ENCODE data around the gene ANAPC16.
"Not testable (repeated sequence)": the region's sequence is repeated elsewhere in the genome, so short reads cannot be mapped to it uniquely, and the experiment has no call there.

Gene ANAPC16

DNA sequence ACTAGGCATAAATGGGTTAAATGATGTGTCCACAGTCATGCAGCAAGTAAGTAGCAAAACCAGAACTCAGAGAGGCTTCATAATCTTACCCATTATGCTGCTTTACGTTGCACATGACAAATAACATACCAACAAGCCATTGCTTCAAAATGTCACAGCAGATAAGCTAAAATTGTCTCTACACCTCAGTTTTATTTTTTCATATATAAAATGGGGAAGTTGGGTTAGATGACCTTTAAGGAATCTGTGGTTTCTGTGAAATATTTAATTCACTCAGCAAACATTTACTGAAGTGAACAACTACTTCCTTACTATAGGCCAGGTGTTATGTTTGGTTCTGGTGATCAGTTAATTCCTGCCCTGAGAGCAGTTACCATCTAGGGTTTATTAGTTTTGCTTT is 2.5 kb downstream of the ANAPC16 start:
- DNase-seq: no peak

DNA sequence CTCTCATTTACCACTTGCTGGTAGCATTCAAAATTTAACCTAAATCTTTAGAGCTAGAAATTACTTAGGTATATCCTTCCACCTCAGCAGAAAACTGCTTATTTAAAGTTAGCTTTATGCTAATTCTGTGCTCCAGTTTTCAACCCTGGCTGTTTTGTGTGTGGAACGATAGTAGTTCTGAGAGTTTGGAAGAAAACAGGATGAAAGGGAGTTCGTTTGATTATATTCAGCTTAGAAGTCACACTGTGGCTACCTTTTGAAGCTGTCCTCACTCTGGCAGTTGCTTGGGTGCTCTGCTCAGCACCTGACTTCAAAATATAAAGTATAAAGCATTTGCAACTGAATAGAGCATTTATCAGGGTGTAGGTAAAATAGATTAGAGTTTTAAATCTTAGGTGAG is 2.9 kb downstream of the ANAPC16 start:
- no peak for DNase-seq

DNA sequence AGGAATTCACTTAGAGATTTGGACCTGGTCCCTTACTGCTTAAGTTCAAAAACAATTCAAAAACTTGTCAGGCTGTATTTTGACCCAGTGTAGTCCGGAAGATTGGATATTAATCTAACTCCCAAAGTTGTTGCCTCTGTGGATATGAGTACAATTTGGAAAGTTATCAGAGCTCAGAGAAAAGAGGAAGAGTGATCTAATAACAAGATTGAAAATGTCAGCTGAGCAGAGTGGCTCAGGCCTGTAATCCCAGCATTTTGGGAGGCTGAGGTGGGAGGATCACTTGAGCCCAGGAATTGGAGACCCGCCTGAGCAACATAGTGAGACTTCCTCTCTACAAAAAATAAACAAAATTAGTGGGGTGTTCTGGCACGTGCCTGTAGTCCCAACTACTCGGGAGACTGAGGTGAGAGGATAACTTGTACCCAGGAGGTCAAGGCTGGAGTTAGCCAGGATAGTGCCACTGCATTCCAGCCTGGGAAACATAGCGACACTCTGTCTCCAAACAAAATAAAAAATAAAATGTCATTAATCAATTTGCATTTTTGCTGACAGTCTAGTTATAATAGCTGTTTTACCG is 3.5 kb downstream of the ANAPC16 start:
- DNase-seq: no peak

DNA sequence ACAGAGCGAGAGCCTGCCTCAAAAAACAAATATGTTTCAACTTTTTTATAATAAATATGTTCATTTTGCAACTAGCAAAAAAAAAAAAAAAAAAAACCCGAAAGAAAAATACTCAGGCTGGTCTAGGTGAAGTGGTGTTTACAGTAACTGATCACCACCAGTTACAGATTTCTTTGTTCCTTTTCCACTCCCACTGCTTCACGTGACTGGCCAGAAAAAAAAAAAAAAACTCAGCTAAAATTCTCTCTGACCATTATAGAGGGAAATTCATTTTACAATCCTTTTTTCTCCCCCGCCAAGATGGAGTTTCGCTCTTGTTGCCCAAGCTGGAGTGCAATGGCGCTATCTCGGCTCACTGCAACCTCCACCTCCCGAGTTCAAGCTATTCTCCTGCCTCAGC is 4.8 kb downstream of the ANAPC16 start:
- DNase-seq: no peak

DNA sequence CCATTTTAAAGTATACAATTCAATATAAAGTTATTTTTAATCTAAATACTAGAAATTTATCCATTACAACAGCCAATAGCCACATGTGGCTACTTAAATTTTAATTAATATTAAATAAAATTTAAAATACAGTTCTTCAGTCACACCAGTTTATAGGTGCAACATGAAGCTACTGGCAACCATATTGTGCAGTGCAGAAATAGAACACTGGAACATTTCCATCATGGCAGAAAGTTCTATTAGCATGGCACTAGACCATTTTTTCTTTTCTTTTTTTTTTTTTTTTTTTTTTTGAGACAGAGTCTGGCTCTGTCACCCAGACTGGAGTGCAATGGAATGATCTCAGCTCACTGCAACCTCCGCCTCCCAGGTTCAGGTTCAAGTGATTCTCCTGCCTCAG is 5.5 kb downstream of the ANAPC16 start:
- DNase-seq: no peak

DNA sequence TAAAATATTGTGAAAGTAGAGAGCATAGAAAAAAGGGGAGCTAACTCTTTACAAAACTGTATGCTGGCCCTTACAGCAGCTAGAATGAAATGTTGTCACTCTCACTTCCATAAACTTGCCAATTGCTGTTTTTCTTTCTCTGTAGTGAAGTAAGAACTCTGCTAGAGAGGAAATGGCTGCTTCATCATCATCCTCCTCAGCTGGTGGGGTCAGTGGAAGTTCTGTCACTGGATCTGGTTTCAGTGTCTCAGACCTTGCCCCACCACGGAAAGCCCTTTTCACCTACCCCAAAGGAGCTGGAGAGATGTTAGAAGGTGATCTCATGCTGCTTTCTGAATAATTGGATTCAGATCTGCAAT is 7.9 kb downstream of the ANAPC16 start:
- no peak for DNase-seq

DNA sequence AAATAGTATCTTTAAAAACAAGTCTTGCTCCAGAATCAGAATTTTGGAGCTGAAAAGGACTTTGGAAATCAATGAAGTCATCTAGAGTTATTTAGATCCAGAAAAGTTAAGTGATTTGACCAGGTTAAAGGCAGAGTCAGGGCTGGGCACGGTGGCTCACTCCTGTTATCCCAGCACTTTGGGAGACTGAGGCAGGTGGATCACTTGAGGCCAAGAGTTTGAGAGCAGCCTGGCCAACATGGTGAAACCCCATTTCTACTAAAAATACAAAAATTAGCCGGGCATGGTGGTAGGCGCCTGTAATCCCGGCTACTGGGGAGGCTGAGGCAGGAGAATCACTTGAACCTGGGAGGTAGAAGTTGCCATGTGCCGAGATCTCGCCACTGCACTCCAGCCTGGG is 8.4 kb downstream of the ANAPC16 start:
- not testable (repeated sequence) for DNase-seq

DNA sequence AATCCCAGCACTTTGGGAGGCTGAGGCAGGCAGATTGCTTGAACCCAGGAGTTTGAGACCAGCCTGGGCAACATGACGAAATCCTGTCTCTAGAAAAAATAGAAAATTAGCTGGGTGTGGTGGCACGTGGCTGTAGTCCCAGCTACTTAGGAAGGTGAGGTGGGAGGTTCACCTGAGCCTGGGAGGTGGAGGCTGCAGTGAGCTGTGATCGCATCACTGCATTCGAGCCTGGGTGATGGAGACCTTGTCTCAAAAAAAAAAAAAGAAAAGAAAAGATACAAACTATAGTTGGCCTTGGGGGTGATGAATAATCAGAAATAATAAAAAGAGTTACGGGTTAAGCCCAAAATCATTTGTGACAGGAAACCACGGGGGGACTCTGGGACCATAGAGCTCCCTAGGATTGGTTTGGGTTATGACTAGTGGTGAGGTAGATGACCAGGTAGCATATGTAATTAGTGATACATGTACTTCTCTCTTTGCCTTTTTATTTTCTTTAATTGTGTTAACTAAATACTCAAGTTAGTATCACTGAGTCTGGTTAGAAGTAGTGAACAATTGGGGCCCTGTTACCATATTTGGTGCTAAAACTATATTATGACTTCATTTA is 10.7 kb downstream of the ANAPC16 start:
- no peak for DNase-seq

DNA sequence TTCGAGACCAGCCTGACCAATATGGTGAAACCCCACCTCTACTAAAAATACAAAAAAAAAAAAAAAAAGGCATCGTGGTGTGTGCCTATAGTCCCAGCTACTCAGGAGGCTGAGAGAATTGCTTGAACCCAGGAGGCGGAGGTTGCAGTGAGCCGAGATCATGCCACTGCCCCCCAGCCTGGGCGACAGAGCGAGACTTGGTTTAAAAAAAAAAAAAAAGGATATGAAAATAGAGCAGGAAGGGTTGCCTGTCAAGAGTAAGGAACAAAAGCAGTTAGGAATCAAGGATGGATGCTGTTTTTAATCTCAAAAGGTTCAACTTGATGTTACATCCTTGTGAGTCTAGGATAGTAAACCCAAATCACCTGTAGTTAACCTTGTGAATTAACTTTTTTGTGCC is 12.0 kb downstream of the ANAPC16 start:
- DNase-seq: no peak

DNA sequence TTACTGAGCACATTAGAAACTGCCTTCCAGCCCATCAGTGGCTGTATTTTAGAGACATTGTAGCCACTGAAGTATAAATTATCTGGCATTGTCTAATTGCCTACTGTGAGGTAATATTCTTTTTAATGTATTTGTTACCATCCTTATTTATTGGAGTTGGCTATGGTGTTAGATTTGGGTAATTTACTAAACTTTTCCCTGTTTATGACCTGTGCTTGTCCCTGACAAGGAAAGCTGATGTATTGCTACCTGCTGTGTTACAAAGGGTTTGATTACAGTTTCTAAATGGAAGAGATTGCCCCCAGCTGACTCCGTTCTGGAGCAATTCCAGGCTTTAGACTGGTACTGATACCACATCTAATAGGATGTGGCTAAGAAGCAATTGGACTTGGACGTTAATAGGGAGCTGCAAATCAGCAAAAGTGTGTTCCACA is 12.5 kb downstream of the ANAPC16 start:
- peak in 1 of 2 experiments; percentile 63 for DNase-seq

DNA sequence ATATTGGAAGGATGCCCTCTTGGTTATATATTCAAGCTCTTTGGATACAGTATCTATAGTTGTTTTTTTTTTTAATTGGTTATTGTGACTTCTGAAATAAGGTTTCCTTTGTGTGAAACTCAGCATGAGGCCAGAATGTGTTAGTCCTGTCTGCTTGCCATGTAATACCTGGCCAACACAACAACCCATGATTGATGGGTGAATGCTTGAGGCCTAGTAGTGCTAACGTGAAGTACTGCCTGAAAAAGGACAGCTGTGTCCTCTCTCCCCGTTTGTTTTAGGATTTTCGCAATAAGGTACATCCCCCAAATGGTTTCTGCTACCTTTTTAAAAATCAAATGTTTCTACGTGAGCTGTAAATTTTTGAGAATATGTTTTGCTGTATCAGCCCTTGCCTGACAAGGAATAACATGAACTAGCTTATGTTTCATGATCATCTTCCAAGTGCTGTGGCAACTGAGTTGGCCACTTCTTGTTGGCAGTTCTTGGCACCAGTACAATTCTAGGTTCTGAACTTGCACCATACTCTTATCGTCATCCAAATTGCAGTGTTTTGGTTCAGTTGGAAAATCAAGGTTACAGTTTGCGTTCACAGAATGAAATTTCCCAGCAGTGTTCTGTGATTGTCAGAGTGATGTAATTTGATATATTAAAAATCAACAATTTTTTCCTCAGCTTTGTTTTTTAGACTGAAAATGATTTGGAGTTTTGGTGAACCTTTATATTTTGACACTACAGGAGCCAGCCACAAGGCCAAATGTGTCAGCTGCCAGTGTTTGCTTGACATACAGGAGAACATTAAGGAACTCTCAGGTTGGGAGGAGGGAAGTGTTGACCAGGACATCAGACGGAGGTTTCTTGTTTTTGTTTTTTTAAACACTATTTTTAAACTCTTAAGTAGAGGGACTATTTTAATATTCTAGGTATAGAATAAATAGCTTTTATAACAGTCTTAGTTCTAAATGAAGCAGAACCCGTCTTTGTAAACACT is 13.7 kb downstream of the ANAPC16 start:
- DNase-seq: peak in 1 of 2 experiments; percentile 51

DNA sequence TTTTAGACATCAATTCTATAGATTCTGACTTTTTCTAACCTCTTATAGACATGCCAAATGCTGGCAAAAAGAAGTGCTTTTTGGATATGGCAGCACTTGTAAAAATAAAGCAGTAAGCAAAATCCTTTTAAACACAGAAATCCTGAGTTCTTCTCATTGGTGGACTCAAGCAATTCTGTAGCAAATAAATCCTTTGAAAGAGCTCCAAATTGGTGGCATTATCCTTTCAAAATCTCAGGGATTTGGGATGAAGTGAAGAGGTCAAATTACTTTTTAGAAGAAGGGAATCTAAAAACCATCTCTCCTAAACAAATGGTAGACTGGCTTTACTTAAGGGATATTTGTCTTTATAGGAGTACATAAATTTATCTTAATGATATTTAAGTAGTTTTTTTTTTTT is 17.8 kb downstream of the ANAPC16 start:
- no peak for DNase-seq

DNA sequence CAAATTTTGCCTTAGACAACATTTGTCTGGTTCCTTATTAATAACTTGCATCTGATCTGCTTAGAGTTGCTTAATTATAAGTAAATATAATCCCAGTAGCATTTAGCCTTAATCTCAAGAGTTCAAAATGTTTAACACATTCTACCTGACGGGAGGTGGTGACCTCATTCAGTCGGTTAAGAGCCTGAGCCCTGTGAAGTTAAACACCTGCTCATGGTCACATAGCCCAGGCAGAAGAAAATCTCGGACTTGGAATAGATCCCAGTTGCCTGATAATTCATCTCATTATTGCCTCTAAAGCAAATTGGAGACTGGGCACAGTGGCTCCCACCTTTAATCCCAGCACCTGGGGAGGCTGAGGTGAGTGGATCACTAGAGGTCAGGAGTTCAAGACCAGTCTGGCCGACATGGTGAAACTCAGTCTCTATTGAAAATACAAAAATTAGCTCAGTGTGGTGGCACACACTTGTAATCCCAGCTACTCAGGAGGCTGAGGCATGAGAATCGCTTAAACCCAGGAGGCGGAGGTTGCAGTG is 18.8 kb downstream of the ANAPC16 start:
- no peak for DNase-seq

DNA sequence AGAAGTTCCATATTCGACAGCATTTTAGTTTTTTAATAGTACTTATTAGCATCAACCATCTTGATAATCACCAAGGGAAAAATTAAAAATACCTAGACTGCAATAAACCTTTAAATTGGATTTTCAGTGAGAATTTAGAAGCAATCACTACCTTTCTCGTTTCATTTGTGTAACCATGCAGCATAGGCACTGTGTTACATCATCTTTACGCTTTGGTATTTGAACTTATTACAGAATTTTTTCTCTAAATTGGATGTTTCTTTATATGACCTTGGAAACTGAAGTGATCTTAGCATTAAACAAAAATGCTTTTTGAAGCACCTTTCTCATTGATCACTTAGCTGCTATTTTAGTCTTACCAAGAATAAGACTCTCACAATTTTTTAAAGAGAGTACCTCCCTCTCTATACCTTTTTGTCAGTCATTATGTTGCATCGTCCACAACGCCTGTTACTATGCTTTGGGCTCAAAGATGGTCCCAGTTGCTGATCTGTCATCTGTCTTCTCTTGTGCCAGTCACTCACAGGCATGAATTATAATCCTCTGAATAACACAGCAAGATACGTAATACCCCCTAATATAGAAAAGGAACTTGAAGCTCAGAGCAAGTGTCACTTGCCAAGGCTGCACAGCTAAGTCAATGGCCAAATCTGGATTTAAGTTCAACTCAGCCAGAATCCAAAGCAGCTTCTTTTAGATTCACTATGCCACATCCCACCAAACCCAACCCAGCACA is 19.9 kb downstream of the ANAPC16 start:
- DNase-seq: no peak

DNA sequence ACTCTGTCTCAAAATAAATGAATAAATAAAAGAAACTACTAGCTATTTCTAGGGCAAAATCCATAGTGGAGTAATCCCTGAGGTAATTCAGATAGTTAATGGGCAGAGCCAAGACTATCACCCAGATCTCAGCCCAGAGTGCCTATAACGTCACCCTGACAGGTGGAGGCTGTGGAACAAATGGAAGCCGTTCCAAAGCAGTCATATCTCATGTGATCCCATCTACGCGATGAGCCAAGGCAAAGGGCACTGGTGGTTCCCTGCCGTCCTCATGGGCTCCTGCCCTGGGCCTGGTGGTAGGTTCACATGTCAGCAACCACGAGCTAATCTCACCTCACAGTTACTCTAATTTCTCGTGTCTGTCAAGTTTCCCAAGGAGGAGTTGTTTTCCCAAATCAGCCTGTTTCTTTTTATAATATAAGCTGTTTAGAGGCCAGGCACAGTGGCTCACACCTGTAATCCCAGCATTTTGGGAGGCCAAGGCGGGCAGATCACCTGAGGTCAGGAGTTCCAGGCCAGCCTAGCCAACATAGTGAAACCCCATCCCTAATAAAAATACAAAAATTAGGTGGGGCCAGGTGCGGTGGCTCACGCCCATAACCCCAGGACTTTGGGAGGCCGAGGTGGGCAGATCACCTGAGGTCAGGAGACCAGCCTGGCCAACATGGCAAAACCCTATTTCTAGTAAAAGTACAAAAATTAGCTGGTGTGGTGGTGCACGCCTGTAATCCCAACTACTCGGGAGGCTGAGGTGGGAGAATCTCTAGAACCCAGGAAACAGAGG is 22.8 kb downstream of the ANAPC16 start:
- DNase-seq: no peak

DNA sequence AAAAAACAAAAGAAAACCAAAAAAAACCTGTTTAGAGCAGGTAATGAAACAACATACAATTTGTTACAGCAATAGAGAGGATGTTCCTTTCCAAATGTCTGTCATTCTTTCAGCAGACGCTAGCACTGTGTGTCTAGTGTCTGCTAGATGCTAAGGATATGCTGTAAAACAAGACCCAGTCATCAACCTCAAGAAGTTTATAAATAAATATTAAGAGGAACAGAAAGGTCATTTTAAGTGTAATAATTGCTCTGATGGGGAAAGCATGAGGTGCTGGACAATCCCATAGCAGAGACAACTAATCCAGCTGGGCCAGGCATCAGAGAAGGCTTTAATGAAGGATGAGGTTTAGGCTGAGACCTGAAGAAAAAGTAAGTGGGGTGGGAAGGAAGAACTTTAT is 23.6 kb downstream of the ANAPC16 start:
- no peak for DNase-seq

DNA sequence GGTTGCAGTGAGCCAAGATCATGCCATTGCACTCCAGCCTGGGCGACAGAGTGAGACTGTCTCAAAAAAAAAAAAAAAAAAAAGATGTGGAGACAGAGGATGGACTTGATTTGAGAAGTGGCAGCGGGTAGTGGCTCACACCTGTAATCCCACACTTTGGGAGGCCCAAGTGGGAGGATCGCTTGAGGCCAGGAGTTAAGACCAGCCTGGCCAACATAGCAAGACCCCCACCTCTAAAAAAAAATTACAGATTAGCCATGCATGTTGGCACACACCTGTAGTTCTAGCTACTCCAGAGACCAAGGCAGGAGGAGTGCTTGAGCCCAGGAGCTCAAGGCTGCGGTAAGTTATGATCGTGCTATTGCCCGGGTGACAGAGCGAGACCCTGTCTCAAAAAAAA is 24.6 kb downstream of the ANAPC16 start:
- DNase-seq: no peak

DNA sequence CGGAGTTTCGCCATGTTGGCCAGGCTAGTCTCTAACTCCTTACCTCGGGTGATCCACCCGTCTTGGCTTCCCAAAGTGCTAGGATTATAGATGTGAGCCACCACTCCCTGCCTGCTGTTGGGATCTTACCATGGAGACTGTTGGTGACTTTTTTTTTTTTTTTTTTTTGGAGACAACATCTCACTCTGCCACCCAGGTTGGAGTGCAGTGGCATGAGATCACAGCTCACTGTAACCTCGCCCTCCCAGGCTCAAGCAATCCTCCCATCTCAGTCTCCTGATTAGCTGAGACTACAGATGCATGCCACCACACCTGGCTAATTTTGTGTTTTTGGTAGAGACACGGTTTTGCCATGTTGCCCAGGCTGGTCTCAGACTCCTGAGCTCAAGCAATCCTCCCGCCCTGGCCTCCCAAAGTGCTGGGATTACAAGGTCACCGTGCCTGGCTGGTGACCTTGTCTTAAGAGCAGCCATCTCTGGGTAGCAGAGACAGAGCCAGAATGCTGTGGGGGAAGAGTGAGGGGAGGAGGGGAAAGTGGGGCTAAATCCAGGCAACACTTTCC is 26.0 kb downstream of the ANAPC16 start:
- no peak for DNase-seq

DNA sequence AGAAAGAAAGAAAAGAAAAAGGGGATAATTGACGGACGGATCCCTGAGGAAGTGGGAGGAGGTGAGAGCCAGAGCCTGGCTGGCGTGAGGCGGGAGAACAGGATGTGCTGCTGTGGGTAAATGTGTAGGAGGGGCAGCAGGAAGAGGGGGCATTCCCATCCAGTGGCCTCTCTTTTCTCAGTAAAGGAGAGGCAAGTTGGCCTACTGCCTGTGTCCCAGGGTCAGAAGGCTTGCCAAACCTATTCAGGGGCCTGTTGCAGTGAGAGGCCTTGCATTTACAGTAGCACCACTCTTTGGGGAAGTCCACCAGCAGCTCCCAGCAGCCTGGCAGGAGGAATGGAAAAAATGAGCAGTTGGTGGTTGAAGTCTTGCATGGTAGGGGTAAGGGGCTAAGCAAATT is 26.9 kb downstream of the ANAPC16 start:
- no peak for DNase-seq

DNA sequence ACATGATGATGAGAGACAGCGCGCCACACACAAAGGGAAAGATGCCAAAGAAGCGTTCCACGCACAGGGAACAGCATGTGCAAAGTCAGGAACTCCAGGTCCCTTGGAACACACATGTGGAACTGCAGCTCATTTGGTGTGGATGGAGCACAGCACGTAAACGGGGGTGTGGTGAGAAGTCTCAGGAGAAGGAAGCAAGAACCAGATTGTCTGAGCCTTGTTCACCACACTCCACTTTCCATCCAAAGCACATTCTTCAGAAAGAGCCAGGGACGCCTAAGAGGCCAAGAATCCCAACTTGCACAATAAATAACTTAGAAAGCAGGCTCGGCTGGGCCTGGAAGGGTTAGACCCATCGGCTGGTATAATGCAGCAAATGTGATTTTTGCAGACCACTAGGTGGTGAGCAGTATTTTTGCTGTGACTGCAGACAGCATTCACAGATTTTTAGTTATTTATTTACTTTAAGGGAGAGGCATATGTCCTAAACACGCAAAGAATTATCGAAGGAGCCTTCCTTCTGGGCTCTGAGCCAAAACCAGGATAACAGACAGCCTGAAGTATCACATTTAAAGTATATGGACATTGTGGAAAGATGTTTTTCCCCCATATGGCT is 28.1 kb downstream of the ANAPC16 start:
- no peak for DNase-seq

DNA sequence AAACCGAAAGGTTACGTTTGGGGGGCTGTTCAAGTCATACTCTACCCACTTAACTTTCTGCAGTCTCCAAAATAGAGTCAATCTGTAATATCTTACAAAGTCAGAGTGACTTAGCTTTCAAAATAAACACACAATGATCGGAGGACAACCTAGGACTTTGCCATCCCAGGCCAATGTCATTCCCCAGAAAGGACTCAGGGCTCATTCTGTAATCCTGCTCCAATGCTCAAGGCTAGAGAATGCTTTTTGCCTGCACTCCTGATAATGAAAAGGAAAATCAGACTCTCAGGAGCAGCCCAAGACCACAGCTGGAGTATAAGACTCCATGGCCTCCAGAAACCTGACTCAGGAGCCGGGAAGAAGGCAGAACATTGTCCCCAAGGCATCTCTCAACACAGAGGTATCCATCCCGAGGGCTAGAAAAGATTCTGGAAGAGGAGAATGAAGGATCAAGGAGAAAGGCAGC is 28.8 kb downstream of the ANAPC16 start:
- DNase-seq: no peak

Data from NCI-H1930 (cell line).